ENCODE results near the gene MYLK4. TPM values are rescaled to one million over a fixed set of nuclear protein-coding genes. Genes with fewer than 3 reads are reported as not detected.

MYLK4 gene
- polyA plus RNA-seq, 1 donor from 2014 or later = 1.3 TPM

GRCh38 chr6:2741756-2742155 is 9.0 kb downstream of the MYLK4 start:
- no peak overlapping the region for H3K4me2 ChIP-seq (ENCODE audit: low read length)
- H3K9me2 ChIP-seq (ENCODE audit: insufficient read depth, low read length) = no peaks in the 10 kb centered on the region
- H2AFZ ChIP-seq (ENCODE audit: low read depth, low read length) = no peak overlapping the region
- no peak overlapping the region for H3K27ac ChIP-seq (ENCODE audit: low read length)
- no peaks in the 10 kb centered on the region for H3K27me3 ChIP-seq (ENCODE audit: insufficient read depth, low read depth, low read length)
- no peak overlapping the region for H3K9ac ChIP-seq (ENCODE audit: low read length)
- H3K9me3 ChIP-seq (ENCODE audit: low read length) = no peaks in the 10 kb centered on the region
- H3K79me2 ChIP-seq (replicated peaks; ENCODE audit: insufficient read depth, low read length) = no peaks in the 10 kb centered on the region
- no peaks in the 10 kb centered on the region for H4K20me1 ChIP-seq (ENCODE audit: insufficient read depth)
- H3K4me3 ChIP-seq (ENCODE audit: low read length) = no peak overlapping the region
- no peaks in the 10 kb centered on the region for H3F3A ChIP-seq (ENCODE audit: insufficient read depth, low read length, poor library complexity, severe bottlenecking)
- no peaks in the 10 kb centered on the region for H3K36me3 ChIP-seq (ENCODE audit: insufficient read depth, low read length)
- TF ChIP-seq RAD21 (conservative IDR thresholded peaks at IDR 0.05) (no peak), EZH2 (IDR thresholded peaks at IDR 0.05; ENCODE audit: borderline replicate concordance, insufficient read depth, low read length, poor library complexity, severe bottlenecking) (no peak), TAF1 (IDR thresholded peaks at IDR 0.05; ENCODE audit: low read depth) (no peak), POLR2AphosphoS5 (IDR thresholded peaks at IDR 0.05) (no peak), SMC3 (conservative IDR thresholded peaks at IDR 0.05; ENCODE audit: poor library complexity) (no peak), REST (IDR thresholded peaks at IDR 0.05; ENCODE audit: borderline replicate concordance) (no peak), EP300 (conservative IDR thresholded peaks at IDR 0.05; ENCODE audit: poor library complexity, severe bottlenecking) (no peak), MXI1 (conservative IDR thresholded peaks at IDR 0.05; ENCODE audit: poor library complexity, severe bottlenecking) (no peak)
- TF ChIP-seq, protein P1, sequence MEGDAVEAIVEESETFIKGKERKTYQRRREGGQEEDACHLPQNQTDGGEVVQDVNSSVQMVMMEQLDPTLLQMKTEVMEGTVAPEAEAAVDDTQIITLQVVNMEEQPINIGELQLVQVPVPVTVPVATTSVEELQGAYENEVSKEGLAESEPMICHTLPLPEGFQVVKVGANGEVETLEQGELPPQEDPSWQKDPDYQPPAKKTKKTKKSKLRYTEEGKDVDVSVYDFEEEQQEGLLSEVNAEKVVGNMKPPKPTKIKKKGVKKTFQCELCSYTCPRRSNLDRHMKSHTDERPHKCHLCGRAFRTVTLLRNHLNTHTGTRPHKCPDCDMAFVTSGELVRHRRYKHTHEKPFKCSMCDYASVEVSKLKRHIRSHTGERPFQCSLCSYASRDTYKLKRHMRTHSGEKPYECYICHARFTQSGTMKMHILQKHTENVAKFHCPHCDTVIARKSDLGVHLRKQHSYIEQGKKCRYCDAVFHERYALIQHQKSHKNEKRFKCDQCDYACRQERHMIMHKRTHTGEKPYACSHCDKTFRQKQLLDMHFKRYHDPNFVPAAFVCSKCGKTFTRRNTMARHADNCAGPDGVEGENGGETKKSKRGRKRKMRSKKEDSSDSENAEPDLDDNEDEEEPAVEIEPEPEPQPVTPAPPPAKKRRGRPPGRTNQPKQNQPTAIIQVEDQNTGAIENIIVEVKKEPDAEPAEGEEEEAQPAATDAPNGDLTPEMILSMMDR (IDR thresholded peaks at IDR 0.05; ENCODE audit: poor library complexity, severe bottlenecking) = no peak

GRCh38 chr6:2740581-2740980 is 10.1 kb downstream of the MYLK4 start:
- H3K27ac ChIP-seq (ENCODE audit: low read length) = no peak overlapping the region
- H3F3A ChIP-seq (ENCODE audit: insufficient read depth, low read length, poor library complexity, severe bottlenecking) = no peaks in the 10 kb centered on the region
- no peaks in the 10 kb centered on the region for H3K36me3 ChIP-seq (ENCODE audit: insufficient read depth, low read length)
- no peaks in the 10 kb centered on the region for H3K9me3 ChIP-seq (ENCODE audit: low read length)
- H3K4me2 ChIP-seq (ENCODE audit: low read length) = no peak overlapping the region
- H3K27me3 ChIP-seq (ENCODE audit: insufficient read depth, low read depth, low read length) = no peaks in the 10 kb centered on the region
- no peak overlapping the region for H3K9ac ChIP-seq (ENCODE audit: low read length)
- no peak overlapping the region for H2AFZ ChIP-seq (ENCODE audit: low read depth, low read length)
- no peaks in the 10 kb centered on the region for H3K9me2 ChIP-seq (ENCODE audit: insufficient read depth, low read length)
- H3K4me3 ChIP-seq (ENCODE audit: low read length) = no peak overlapping the region
- TF ChIP-seq POLR2AphosphoS5 (IDR thresholded peaks at IDR 0.05) = no peak
- TF ChIP-seq EP300 (conservative IDR thresholded peaks at IDR 0.05; ENCODE audit: poor library complexity, severe bottlenecking) = no peak
- TF ChIP-seq, protein P1 (IDR thresholded peaks at IDR 0.05; ENCODE audit: poor library complexity, severe bottlenecking) = no peak
- TF ChIP-seq SMC3 (conservative IDR thresholded peaks at IDR 0.05; ENCODE audit: poor library complexity) = no peak
- TF ChIP-seq RAD21 (conservative IDR thresholded peaks at IDR 0.05) = no peak
- TF ChIP-seq REST (IDR thresholded peaks at IDR 0.05; ENCODE audit: borderline replicate concordance) = no peak
- TF ChIP-seq EZH2 (IDR thresholded peaks at IDR 0.05; ENCODE audit: borderline replicate concordance, insufficient read depth, low read length, poor library complexity, severe bottlenecking) = no peak
- no peak for TF ChIP-seq MXI1 (conservative IDR thresholded peaks at IDR 0.05; ENCODE audit: poor library complexity, severe bottlenecking)
- TF ChIP-seq TAF1 (IDR thresholded peaks at IDR 0.05; ENCODE audit: low read depth) = no peak
- no peaks in the 10 kb centered on the region for H3K79me2 ChIP-seq (replicated peaks; ENCODE audit: insufficient read depth, low read length)
- H4K20me1 ChIP-seq (ENCODE audit: insufficient read depth) = no peaks in the 10 kb centered on the region
